Breast epithelium (tissue), 3 donors: ENCODE measurements around the gene EPS8L1.

Experiments used
- POLR2A ChIP-seq: fragments of 450-650 bp; IDR thresholded peaks from one replicate; pipeline ENCODE4 v1.6.1; 2016; ENCODE audit warnings: antibody characterized with exemption, mild to moderate bottlenecking, moderate library complexity
- POLR2AphosphoS5 ChIP-seq, 3 donors: sonication (generic); formaldehyde crosslinking; IDR thresholded peaks; one replicate each; pipeline ENCODE4 v1.6.1; 2017; ENCODE audit warnings: antibody characterized with exemption in 3 of 3
- TF ChIP-seq, protein P1 (sequence below), 3 donors: fragments of 450-650 bp; IDR thresholded peaks; one replicate each; pipeline ENCODE4 v1.5.1; 2016 to 2017; ENCODE audit warnings: antibody characterized with exemption in 3 of 3, mild to moderate bottlenecking in 3 of 3, moderate library complexity in 3 of 3

DNA sequence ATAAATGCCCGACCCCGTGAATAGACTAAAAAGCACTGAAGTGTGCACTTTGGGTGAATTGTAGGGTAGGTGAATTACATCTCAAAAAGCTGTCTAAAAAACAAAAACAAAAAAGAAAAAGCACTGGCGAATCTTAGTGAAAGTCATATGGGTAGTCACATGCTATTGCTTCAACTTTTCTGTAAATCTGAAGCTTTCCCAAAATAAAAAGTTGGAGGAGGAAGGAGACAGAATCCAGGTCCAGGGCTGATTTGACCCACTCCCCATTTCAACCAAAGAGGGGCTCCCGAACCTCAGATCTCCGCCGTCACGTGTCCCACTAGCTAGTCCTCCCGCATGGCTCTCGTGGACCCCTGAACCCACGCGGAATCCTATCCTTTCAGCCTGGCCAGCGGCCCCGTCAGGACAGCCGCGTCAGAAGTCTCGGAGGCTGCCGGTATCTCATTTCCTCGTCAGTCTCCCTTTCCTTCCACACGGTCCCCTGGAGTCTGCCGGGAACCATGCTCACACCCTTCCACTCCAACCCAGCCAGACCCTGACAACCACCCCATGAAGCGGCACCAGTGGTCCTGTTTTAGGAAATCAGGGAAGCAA, 35.7 kb downstream of the EPS8L1 start:
- TF ChIP-seq POLR2A (no peak), POLR2AphosphoS5 (IDR thresholded peaks at IDR 0.05) (no peak)
- TF ChIP-seq, protein P1, sequence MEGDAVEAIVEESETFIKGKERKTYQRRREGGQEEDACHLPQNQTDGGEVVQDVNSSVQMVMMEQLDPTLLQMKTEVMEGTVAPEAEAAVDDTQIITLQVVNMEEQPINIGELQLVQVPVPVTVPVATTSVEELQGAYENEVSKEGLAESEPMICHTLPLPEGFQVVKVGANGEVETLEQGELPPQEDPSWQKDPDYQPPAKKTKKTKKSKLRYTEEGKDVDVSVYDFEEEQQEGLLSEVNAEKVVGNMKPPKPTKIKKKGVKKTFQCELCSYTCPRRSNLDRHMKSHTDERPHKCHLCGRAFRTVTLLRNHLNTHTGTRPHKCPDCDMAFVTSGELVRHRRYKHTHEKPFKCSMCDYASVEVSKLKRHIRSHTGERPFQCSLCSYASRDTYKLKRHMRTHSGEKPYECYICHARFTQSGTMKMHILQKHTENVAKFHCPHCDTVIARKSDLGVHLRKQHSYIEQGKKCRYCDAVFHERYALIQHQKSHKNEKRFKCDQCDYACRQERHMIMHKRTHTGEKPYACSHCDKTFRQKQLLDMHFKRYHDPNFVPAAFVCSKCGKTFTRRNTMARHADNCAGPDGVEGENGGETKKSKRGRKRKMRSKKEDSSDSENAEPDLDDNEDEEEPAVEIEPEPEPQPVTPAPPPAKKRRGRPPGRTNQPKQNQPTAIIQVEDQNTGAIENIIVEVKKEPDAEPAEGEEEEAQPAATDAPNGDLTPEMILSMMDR (IDR thresholded peaks at IDR 0.05): no peak
